ENCODE results near the gene FOXA2. TPM values are rescaled to one million over a fixed set of nuclear protein-coding genes. Genes with fewer than 3 reads are reported as not detected.

FOXA2 gene
- total RNA-seq, 1 donor, result not detected

- no peak overlapping the region for H3K4me2 ChIP-seq (ENCODE audit: insufficient read depth, low read length)
- no peak overlapping the region for H3K4me3 ChIP-seq (ENCODE audit: insufficient read depth, low read length)
- no peak for DNase-seq (ENCODE audit: insufficient read length, low spot score, missing footprints)
- H4K20me1 ChIP-seq (ENCODE audit: insufficient read depth, low read length), result no peaks in the 10 kb centered on the region
- TF ChIP-seq CTCF (IDR thresholded peaks at IDR 0.05; ENCODE audit: extremely low read depth, low read depth, low read length), result no peak
- no peaks in the 10 kb centered on the region for H3K79me2 ChIP-seq (ENCODE audit: insufficient read depth, low read length)
- no peak overlapping the region for H3K27ac ChIP-seq (ENCODE audit: low read depth, low read length)
- no peaks in the 10 kb centered on the region for H3K36me3 ChIP-seq (ENCODE audit: insufficient read depth, low read length)
- no peaks in the 10 kb centered on the region for H3K9me3 ChIP-seq (ENCODE audit: low read depth, low read length)
- no peaks in the 10 kb centered on the region for H3K4me1 ChIP-seq (ENCODE audit: insufficient read depth, low read length)
- H3K27me3 ChIP-seq (ENCODE audit: insufficient read depth, low read length), result no peaks in the 10 kb centered on the region
- H2AFZ ChIP-seq (ENCODE audit: low read length), result no peak overlapping the region
Measured at GRCh38 chr20:22597303-22597702, 12.9 kb upstream of the FOXA2 start.

GRCh38 chr20:22590662-22591061 is 6.3 kb upstream of the FOXA2 start:
- Histone ChIP-seq H4K20me1 (ENCODE audit: insufficient read depth, low read length) (no peaks in the 10 kb centered on the region), H3K4me2 (ENCODE audit: insufficient read depth, low read length) (no peak overlapping the region), H3K36me3 (ENCODE audit: insufficient read depth, low read length) (no peaks in the 10 kb centered on the region), H3K4me1 (ENCODE audit: insufficient read depth, low read length) (no peaks in the 10 kb centered on the region), H3K27me3 (ENCODE audit: insufficient read depth, low read length) (peaks cover 4% of the 10 kb centered on the region), H3K79me2 (ENCODE audit: insufficient read depth, low read length) (no peaks in the 10 kb centered on the region), H3K4me3 (ENCODE audit: insufficient read depth, low read length) (no peak overlapping the region), H3K27ac (ENCODE audit: low read depth, low read length) (no peak overlapping the region), H3K9me3 (ENCODE audit: low read depth, low read length) (no peaks in the 10 kb centered on the region), H2AFZ (ENCODE audit: low read length) (no peak overlapping the region)
- DNase-seq (ENCODE audit: insufficient read length, low spot score, missing footprints), result no peak
- TF ChIP-seq CTCF (IDR thresholded peaks at IDR 0.05; ENCODE audit: extremely low read depth, low read depth, low read length), result no peak

GRCh38 chr20:22586645-22587310 is 2.4 kb upstream of the FOXA2 start:
- Histone ChIP-seq H3K27me3 (ENCODE audit: insufficient read depth, low read length) (peaks cover 21% of the 10 kb centered on the region), H3K79me2 (ENCODE audit: insufficient read depth, low read length) (no peaks in the 10 kb centered on the region), H4K20me1 (ENCODE audit: insufficient read depth, low read length) (no peaks in the 10 kb centered on the region), H3K9me3 (ENCODE audit: low read depth, low read length) (no peaks in the 10 kb centered on the region), H3K4me3 (ENCODE audit: insufficient read depth, low read length) (no peak overlapping the region), H3K27ac (ENCODE audit: low read depth, low read length) (no peak overlapping the region), H2AFZ (ENCODE audit: low read length) (no peak overlapping the region), H3K4me2 (ENCODE audit: insufficient read depth, low read length) (no peak overlapping the region), H3K4me1 (ENCODE audit: insufficient read depth, low read length) (no peaks in the 10 kb centered on the region), H3K36me3 (ENCODE audit: insufficient read depth, low read length) (no peaks in the 10 kb centered on the region)
- no peak for TF ChIP-seq CTCF (IDR thresholded peaks at IDR 0.05; ENCODE audit: extremely low read depth, low read depth, low read length)
- DNase-seq (ENCODE audit: insufficient read length, low spot score, missing footprints), result no peak

GRCh38 chr20:22585786-22586493 is 1.6 kb upstream of the FOXA2 start:
- H3K27ac ChIP-seq (ENCODE audit: low read depth, low read length), result no peak overlapping the region
- H3K36me3 ChIP-seq (ENCODE audit: insufficient read depth, low read length), result no peaks in the 10 kb centered on the region
- H3K27me3 ChIP-seq (ENCODE audit: insufficient read depth, low read length), result peaks cover 21% of the 10 kb centered on the region
- no peak overlapping the region for H3K4me3 ChIP-seq (ENCODE audit: insufficient read depth, low read length)
- H4K20me1 ChIP-seq (ENCODE audit: insufficient read depth, low read length), result no peaks in the 10 kb centered on the region
- H3K4me2 ChIP-seq (ENCODE audit: insufficient read depth, low read length), result no peak overlapping the region
- DNase-seq (ENCODE audit: insufficient read length, low spot score, missing footprints), result no peak
- no peaks in the 10 kb centered on the region for H3K4me1 ChIP-seq (ENCODE audit: insufficient read depth, low read length)
- no peak overlapping the region for H2AFZ ChIP-seq (ENCODE audit: low read length)
- no peak for TF ChIP-seq CTCF (IDR thresholded peaks at IDR 0.05; ENCODE audit: extremely low read depth, low read depth, low read length)
- H3K79me2 ChIP-seq (ENCODE audit: insufficient read depth, low read length), result no peaks in the 10 kb centered on the region
- H3K9me3 ChIP-seq (ENCODE audit: low read depth, low read length), result no peaks in the 10 kb centered on the region

Data from osteoblast (primary cell).